HEK293 (cell line): ENCODE measurements around the gene NENF.

ENCODE experiments used
- CTCF ChIA-PET: fragments of 350-600 bp; formaldehyde crosslinking; extraction: SDS; loops from one replicate; lab custom pipeline; 2021; ENCODE audit warnings: antibody characterized with exemption; lab: Yijun Ruan, JAX
- POLR2A ChIA-PET: fragments of 300-600 bp; formaldehyde crosslinking; extraction: SDS; loops from one replicate; lab custom pipeline; 2020; ENCODE audit warnings: antibody characterized with exemption, inconsistent platforms; lab: Yijun Ruan, JAX
- H3K27ac ChIP-seq: fragments of 200-500 bp; sonication (Bioruptor generic); 2 replicates; pipeline ENCODE4 v1.5.1; 2014; ENCODE audit warnings: low read depth, low read length, control low read depth, inconsistent platforms; ENCODE audit errors: extremely low read depth
- H3K36me3 ChIP-seq, 2 experiments: fragments of 200-500 bp in 1 of 2; sonication (Bioruptor generic) in 1 of 2; 1 replicate in 1 of 2; 2 replicates in 1 of 2; pipeline ENCODE4 v1.5.1; 2014 to 2017; ENCODE audit warnings: inconsistent platforms in 2 of 2, low read length in 2 of 2; ENCODE audit not compliant: control insufficient read depth in 2 of 2, insufficient read depth in 1 of 2
- H3K4me1 ChIP-seq: fragments of 200-500 bp; sonication (Bioruptor generic); 2 replicates; pipeline ENCODE4 v1.5.1; 2014; ENCODE audit warnings: mild to moderate bottlenecking, low read length, inconsistent platforms; ENCODE audit not compliant: control insufficient read depth, insufficient read depth
- H3K4me3 ChIP-seq: 2 replicates; pipeline ENCODE4 v1.5.1; 2011; ENCODE audit warnings: low read depth, mild to moderate bottlenecking, control low read depth, low read length, moderate library complexity
- H3K9me3 ChIP-seq: fragments of 200-500 bp; sonication (Bioruptor generic); 2 replicates; pipeline ENCODE4 v1.5.1; 2014; ENCODE audit warnings: low read depth, low read length, inconsistent platforms; ENCODE audit not compliant: control insufficient read depth, insufficient read depth
- BCL11B ChIP-seq: fragments of 450-650 bp; formaldehyde crosslinking; IDR thresholded peaks from 2 replicates; pipeline ENCODE4 v1.5.1; 2016; ENCODE audit warnings: low read depth, missing biosample characterization, missing genetic modification characterization
- EGR2 ChIP-seq: fragments of 450-650 bp; formaldehyde crosslinking; IDR thresholded peaks from 2 replicates; pipeline ENCODE4 v1.5.1; 2016; ENCODE audit warnings: low read depth, missing biosample characterization, missing genetic modification characterization
- GLIS1 ChIP-seq: fragments of 450-650 bp; formaldehyde crosslinking; IDR thresholded peaks from 2 replicates; pipeline ENCODE4 v1.5.1; 2016; ENCODE audit warnings: missing biosample characterization, missing genetic modification characterization
- SP7 ChIP-seq: fragments of 450-650 bp; formaldehyde crosslinking; IDR thresholded peaks from 2 replicates; pipeline ENCODE4 v1.5.1; 2016; ENCODE audit warnings: missing biosample characterization, missing genetic modification characterization
- ZBTB17 ChIP-seq: fragments of 450-650 bp; formaldehyde crosslinking; IDR thresholded peaks from 2 replicates; pipeline ENCODE4 v1.5.1; 2016; ENCODE audit warnings: missing biosample characterization, missing genetic modification characterization
- ZFHX2 ChIP-seq: fragments of 450-650 bp; formaldehyde crosslinking; conservative IDR thresholded peaks from 2 replicates; pipeline ENCODE4 v1.5.1; 2016; ENCODE audit warnings: missing biosample characterization, missing genetic modification characterization
- ZNF473 ChIP-seq: fragments of 450-650 bp; formaldehyde crosslinking; IDR thresholded peaks from 2 replicates; pipeline ENCODE4 v1.5.1; 2017; ENCODE audit warnings: missing biosample characterization, missing genetic modification characterization
- ZNF558 ChIP-seq: fragments of 450-650 bp; formaldehyde crosslinking; IDR thresholded peaks from 2 replicates; pipeline ENCODE4 v1.5.1; 2016; ENCODE audit warnings: missing biosample characterization, missing genetic modification characterization
- ZNF596 ChIP-seq: fragments of 450-650 bp; IDR thresholded peaks from 2 replicates; pipeline ENCODE4 v1.5.0; 2018; ENCODE audit warnings: missing biosample characterization, mild to moderate bottlenecking, missing genetic modification characterization, moderate library complexity
- ZNF600 ChIP-seq: fragments of 450-650 bp; formaldehyde crosslinking; IDR thresholded peaks from 2 replicates; pipeline ENCODE4 v1.5.1; 2016; ENCODE audit warnings: missing biosample characterization, missing genetic modification characterization
- ZNF610 ChIP-seq: fragments of 450-650 bp; formaldehyde crosslinking; IDR thresholded peaks from 2 replicates; pipeline ENCODE4 v1.5.1; 2016; ENCODE audit warnings: missing biosample characterization, missing genetic modification characterization, borderline replicate concordance
- ZNF623 ChIP-seq: fragments of 450-650 bp; formaldehyde crosslinking; IDR thresholded peaks from 2 replicates; pipeline ENCODE4 v1.5.1; 2016; ENCODE audit warnings: missing biosample characterization, missing genetic modification characterization
- ZNF629 ChIP-seq: fragments of 450-650 bp; formaldehyde crosslinking; IDR thresholded peaks from 2 replicates; pipeline ENCODE4 v1.5.1; 2017; ENCODE audit warnings: missing biosample characterization, missing genetic modification characterization
- ZNF654 ChIP-seq: fragments of 450-650 bp; formaldehyde crosslinking; IDR thresholded peaks from 2 replicates; pipeline ENCODE4 v1.5.1; 2016; ENCODE audit warnings: low read depth, missing biosample characterization, missing genetic modification characterization
- ZNF707 ChIP-seq: fragments of 450-650 bp; formaldehyde crosslinking; IDR thresholded peaks from 2 replicates; pipeline ENCODE4 v1.5.1; 2016; ENCODE audit warnings: missing biosample characterization, missing genetic modification characterization
- ZNF76 ChIP-seq: fragments of 450-650 bp; formaldehyde crosslinking; IDR thresholded peaks from 2 replicates; pipeline ENCODE4; 2016; ENCODE audit warnings: low read depth, missing biosample characterization, missing genetic modification characterization, borderline replicate concordance
- ZNF768 ChIP-seq: fragments of 450-650 bp; formaldehyde crosslinking; IDR thresholded peaks from 2 replicates; pipeline ENCODE4 v1.5.1; 2018; ENCODE audit warnings: missing biosample characterization, mild to moderate bottlenecking, missing genetic modification characterization
- ZNF777 ChIP-seq: fragments of 450-650 bp; formaldehyde crosslinking; IDR thresholded peaks from 2 replicates; pipeline ENCODE4 v1.5.1; 2017; ENCODE audit warnings: missing biosample characterization, missing genetic modification characterization, borderline replicate concordance
- ZNF792 ChIP-seq: fragments of 450-650 bp; formaldehyde crosslinking; IDR thresholded peaks from 2 replicates; pipeline ENCODE4 v1.5.1; 2016; ENCODE audit warnings: missing biosample characterization, missing genetic modification characterization
- TF ChIP-seq, protein P1 (sequence below): fragments of 450-650 bp; formaldehyde crosslinking; IDR thresholded peaks from 2 replicates; pipeline ENCODE4 v1.5.1; 2016; ENCODE audit warnings: missing biosample characterization, missing genetic modification characterization

The NENF gene

DNA sequence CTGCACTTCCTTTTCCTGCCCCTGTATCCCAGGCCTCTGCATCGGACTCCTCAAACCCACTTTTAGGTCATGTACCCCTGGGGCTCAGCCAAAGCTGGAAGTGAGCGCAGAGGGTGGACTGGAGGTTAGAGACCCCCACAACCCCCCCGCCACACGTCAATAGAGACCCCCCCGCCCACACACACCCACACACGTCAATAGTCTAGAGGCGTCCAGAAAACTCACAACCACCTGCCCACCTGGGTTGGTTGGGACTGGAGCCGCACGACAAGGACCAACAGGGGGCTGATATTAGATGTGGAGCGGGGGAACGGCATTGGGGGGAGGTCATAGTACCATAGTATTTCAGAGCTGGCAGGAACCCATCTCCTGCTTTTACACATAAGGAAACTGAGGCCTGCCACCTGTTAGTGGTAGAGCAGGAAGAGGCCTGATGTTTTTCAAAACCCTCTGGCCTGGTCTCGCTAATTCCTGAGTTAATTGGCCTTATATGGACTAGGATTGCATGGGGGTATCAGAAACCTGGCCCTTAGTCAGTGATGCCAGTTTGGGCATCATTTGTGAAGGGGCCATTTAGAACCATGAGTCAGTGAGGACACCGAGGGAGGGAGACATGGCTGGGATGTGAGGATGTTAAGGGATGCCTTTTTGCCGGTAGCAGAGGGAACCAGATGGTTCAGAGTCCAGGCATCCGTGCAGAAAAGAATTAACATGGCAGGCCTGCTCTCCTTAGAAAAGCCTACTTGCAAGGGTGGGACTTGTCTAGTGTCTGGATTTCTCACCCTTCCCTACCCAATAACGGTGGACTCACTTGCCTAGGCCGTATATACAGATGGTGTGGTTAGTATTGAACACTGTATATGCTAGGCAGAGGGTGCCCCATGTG lies 1.1 kb downstream of the NENF start (continued):
- TF ChIP-seq, protein P1, sequence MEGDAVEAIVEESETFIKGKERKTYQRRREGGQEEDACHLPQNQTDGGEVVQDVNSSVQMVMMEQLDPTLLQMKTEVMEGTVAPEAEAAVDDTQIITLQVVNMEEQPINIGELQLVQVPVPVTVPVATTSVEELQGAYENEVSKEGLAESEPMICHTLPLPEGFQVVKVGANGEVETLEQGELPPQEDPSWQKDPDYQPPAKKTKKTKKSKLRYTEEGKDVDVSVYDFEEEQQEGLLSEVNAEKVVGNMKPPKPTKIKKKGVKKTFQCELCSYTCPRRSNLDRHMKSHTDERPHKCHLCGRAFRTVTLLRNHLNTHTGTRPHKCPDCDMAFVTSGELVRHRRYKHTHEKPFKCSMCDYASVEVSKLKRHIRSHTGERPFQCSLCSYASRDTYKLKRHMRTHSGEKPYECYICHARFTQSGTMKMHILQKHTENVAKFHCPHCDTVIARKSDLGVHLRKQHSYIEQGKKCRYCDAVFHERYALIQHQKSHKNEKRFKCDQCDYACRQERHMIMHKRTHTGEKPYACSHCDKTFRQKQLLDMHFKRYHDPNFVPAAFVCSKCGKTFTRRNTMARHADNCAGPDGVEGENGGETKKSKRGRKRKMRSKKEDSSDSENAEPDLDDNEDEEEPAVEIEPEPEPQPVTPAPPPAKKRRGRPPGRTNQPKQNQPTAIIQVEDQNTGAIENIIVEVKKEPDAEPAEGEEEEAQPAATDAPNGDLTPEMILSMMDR, result 0 out of 2 replicates have a peak, but pooled peaks have one; percentile 11
- TF ChIP-seq ZNF558, result no peak
- no peak; the same call in 1 of the 2 replicates for TF ChIP-seq ZBTB17

DNA sequence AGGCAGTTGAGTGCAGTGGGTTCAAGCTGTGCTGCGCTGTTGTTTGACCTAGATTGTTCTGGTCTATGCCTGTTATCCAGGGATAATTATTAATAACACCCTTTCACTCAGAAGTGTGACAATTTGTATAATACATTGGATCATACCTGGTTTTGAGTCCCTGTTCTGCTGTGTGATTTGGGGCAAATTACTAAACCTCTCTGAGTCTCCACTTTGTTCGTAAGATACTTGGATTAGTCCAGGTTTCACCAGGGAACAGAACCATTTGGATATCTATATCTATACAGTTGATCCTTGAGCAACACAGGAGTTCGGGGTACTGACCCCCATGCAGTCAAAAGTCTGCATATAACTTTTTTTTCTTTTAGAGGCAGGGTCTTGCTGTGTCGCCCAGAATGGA lies 2.3 kb downstream of the NENF start:
- Histone ChIP-seq H3K9me3 (no peaks in the 10 kb centered on the region), H3K27ac (no peak overlapping the region), H3K36me3 (peaks cover 0 to 4% of the 10 kb centered on the region in 2 experiments; a peak in 1 of 3 replicates), H3K4me3 (no peak overlapping the region), H3K4me1 (peaks cover 2% of the 10 kb centered on the region; the same call in 1 of the 2 replicates)
- TF ChIP-seq ZNF473 (no peak), ZNF76 (tag by site-specific recombination) (no peak), GLIS1 (tag by site-specific recombination) (no peak), ZNF768 (tag by site-specific recombination) (0 out of 2 replicates have a peak, but pooled peaks have one; percentile 54)
- ChIA-PET POLR2A (no interaction called here), CTCF (no interaction called here)

DNA sequence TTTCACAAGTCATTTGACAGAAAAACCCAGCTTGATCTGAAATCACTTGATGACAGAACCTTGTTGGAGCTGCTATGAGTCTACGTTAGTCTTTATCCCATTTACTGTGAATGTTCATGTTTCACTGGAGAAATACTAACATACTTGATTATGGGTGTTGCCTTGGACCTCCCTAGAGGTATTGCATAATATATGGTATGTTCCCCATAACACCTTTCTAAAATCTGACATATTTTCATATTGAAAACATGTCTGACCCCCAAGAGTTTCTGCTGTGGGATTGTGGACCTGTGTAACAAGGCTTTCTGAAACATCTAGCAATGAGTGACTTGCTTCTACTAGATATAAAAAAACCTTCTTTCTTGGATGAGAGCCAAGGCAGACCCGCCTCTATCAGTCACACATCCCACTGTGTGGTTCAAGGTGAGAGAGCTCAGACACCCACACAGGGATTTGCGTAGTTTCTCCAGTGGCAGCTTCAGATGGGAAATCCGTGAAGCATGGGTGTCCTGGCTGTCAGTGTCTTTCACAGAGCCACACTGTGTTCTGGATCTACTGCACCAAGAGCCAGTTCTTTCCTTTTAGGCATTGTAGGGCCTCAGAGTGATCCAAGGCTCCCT lies 4.6 kb downstream of the NENF start:
- H3K27ac ChIP-seq, result no peak overlapping the region
- H3K4me1 ChIP-seq, result peaks cover under 1% of the 10 kb centered on the region; the same call in 1 of the 2 replicates
- ChIA-PET POLR2A (no interaction called here), CTCF (interaction anchor here (1.3 to 1.9 kb wide), 3 partner anchors 19 to 366 kb away, joined by 5 to 9 read pairs (median 6); no protein-coding TSS in a partner anchor)
- peaks cover 0 to 4% of the 10 kb centered on the region in 2 experiments; a peak in 2 of 3 replicates for H3K36me3 ChIP-seq
- H3K9me3 ChIP-seq, result no peaks in the 10 kb centered on the region
- TF ChIP-seq ZNF600 (0 out of 2 replicates have a peak, but pooled peaks have one; percentile 19), ZNF623 (tag by site-specific recombination) (no peak), EGR2 (tag by site-specific recombination) (peak; percentile 74), SP7 (tag by site-specific recombination) (0 out of 2 replicates have a peak, but pooled peaks have one; percentile 33), ZFHX2 (tag by site-specific recombination) (peak; percentile 59), ZNF777 (tag by site-specific recombination) (no peak)
- H3K4me3 ChIP-seq, result no peak overlapping the region

DNA sequence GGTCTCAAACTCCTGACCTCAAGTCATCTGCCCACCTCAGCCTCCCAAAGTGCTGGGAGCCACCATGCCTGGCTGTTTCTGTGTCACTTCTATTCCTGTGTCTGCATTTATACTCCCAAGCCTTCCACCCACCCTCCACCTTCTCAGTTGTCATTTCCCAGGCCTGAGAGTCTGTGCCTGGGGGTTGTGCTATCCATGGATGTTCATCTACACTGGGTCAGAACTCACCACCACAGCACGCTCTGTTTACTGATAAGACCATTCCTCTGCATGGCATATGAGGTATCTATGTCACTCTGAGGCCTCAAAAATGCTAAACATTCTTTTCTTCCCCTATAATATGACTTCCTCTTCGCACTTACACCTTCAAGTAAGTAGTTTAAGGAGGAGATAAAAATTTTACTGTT lies 6.1 kb downstream of the NENF start:
- H3K36me3 ChIP-seq, result peaks cover 4 to 11% of the 10 kb centered on the region in 2 experiments; a peak in 2 of 3 replicates
- no peak overlapping the region for H3K4me3 ChIP-seq
- ChIA-PET CTCF (interaction anchor here (1.9 kb wide), 1 partner anchor 368 kb away, joined by 6 read pairs; no protein-coding TSS in a partner anchor), POLR2A (interaction anchor here (0.7 kb wide), 1 partner anchor 19 kb away, joined by 3 read pairs; no protein-coding TSS in a partner anchor)
- no peaks in the 10 kb centered on the region for H3K4me1 ChIP-seq
- no peak for TF ChIP-seq ZNF792 (tag by site-specific recombination)
- no peak for TF ChIP-seq ZNF768 (tag by site-specific recombination)
- peak; percentile 83 for TF ChIP-seq ZFHX2 (tag by site-specific recombination)
- TF ChIP-seq ZNF623 (tag by site-specific recombination), result no peak
- TF ChIP-seq ZNF707 (tag by site-specific recombination), result no peak
- no peak for TF ChIP-seq ZNF629 (tag by site-specific recombination)
- TF ChIP-seq EGR2 (tag by site-specific recombination), result peak; percentile 85
- no peak for TF ChIP-seq ZNF610 (tag by site-specific recombination)
- no peak for TF ChIP-seq BCL11B
- TF ChIP-seq ZNF596, result no peak
- no peak for TF ChIP-seq ZNF654 (tag by site-specific recombination)
- no peak overlapping the region for H3K27ac ChIP-seq
- H3K9me3 ChIP-seq, result no peaks in the 10 kb centered on the region
